GM18909 (cell line): ENCODE results near the gene TCF12.
"Not testable (repeated sequence)": the region's sequence is repeated elsewhere in the genome, so short reads cannot be mapped to it uniquely, and the experiment has no call there.

Source experiments
- ATAC-seq: cut with Tn5 transposase; IDR thresholded peaks from one replicate; pipeline ENCODE4 v1.9.1; 2021; ENCODE audit warnings: mild to moderate bottlenecking; ENCODE audit not compliant: unreplicated experiment, poor library complexity

TCF12 gene

DNA sequence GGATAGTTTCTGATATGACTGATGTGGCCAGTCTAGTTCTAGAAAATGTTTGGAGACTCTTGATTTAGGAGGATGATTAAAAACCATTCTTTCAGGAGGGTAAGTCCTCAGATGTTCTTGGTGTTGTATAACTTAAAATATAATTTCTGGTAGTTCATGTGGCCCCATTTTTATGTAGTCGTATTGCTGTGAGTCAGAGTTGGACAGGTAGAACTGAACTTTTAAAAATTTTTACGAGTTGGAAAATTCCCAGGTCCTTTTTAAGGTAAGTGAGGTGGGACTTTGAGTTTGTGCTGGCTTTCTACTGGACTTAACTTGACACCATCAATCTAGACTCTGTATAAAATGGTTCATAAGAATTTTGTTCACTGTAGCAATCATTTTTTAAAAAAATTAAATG lies 92.3 kb downstream of the TCF12 start:
- ATAC-seq, result no peak

DNA sequence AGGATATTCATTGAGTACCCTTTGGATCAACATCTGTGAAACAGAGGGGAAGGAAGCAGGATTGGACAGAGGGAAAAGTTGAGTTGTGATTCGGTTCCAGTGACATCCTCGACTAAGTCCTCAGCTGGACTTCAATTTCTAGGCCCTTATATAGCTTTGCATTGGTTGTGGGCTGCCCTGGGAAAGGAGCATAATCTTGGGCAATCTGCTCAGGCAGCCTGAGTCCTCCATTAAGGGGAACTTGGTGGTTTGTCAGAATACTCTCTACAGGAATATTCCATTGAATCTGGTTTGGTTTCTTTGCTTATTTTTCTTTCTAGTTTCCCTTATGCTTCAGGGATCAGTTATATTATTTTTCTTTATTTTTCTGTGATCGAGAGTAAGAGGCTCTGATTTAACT lies 94.1 kb downstream of the TCF12 start:
- ATAC-seq, result no peak

DNA sequence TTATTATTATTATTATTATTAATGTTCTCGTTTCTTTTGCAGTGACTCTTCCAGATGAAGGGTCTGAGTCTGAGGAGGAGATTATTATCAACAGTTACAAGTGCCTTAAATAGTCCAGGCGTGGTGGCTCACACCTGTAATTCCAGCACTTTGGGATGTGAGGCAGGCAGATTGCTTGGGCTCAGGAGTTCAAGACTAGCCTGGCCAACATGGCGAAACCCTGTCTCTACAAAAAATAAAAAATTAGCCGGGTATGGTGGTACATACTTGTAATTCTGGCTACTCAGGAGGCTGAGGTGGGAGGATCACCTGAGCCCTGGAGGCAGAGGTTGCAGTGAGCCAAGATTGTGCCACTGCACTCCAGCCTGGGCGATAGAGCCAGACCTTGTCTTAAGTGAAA lies 96.5 kb downstream of the TCF12 start:
- not testable (repeated sequence) for ATAC-seq

DNA sequence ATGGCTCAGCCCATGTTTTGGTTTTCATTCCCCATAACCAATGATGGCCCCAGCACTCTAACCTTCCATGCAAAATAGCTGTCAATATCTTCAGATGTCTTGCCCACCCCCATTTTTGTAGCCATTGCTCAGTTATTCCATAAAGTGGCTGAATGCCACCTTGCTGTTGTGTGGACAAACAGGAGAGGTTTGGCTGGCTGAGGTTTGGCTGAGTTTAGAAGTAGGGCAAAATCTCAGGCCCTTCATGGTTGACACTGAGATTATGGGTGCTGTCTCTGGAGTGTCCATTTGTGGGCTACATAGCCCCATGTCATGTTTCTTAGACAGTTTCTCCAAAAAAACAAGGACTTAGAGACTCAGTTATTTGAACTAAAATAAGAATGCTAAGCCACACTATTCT lies 96.9 kb downstream of the TCF12 start:
- no peak for ATAC-seq

DNA sequence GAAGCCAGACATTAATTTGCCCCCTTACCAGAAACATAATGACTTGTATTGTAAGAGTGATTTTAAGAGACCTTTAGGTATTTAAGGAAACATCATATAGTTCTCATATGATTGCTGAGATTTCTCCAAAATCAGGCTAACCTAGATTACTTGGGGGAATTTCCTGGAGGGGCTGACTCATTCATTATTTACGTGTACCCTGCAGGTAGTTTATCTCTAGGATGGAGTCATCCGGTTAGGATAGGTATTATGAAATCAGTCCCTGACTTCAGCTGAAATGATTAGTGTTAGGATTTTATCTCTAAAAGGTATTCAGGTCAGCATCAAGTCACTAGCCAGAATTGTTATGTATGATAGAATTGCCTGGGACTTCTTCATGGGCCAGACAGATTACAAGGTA lies 97.5 kb downstream of the TCF12 start:
- no peak for ATAC-seq

DNA sequence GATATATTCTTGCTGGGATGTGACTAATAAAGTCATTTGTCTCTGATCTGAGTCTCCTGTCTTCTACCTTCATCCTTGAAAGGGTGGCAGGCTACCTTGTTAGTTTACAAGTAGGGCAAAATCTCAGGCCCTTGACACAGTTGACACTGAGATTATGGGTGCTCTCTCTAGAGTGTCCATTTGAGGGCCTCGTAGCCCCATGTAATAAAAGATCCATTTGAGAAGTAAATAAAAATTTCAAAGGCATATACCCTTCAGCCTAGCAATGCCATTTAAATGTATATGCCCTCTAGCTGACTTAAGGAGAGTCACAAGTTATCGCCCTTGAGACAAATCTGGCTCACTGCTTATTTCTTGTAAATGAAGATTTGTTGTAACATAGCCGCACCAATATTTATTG lies 98.6 kb downstream of the TCF12 start:
- no peak for ATAC-seq

DNA sequence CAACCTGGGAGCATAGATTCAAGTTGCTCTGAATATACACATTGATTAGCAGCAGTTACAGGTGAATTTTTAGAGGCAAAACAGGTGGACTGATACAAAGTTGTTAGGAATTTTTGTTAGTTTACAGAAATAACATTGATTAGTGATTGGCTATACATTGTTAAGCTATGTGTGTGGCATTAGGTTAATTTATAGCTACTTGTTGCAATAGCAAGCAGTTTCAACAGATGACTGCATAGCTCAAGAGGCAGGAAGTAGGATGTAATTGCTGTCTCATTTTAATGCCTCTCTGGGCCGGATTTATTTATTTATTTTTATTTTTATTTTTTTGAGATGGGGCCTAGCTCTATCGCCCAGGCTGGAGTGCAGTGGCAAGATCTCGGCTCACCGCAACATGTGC lies 99.7 kb downstream of the TCF12 start:
- no peak for ATAC-seq

DNA sequence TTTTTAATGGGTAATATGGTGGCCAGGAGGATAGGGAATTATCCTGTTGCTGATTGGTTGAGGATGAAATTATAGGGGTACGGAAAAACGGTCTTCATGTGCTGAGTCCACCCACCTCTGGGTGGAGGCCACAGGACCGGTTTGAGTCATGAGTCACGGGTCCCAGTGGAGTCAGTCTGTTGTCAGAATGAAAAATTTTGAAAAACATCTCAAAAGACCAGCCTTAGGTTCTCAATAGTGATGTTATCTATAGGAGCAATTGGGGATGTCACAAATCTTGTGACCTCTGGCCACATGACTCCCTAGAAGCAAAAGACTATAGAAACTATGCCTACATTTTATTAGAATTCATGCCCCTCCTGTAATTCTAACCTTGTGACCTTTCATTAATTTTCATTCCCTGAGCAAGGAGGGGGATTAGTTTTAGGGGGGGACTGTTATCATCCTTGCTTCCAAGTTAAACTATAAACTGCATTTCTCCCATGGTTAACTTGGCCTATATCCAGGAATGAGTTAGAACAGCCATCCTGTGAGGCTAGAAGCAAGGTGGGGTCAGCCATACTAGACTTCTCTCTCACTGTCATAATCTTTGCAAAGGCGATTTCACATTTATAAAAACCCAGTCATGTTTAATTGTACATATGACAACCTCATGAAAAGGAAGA lies 101.2 kb downstream of the TCF12 start:
- ATAC-seq, result no peak

DNA sequence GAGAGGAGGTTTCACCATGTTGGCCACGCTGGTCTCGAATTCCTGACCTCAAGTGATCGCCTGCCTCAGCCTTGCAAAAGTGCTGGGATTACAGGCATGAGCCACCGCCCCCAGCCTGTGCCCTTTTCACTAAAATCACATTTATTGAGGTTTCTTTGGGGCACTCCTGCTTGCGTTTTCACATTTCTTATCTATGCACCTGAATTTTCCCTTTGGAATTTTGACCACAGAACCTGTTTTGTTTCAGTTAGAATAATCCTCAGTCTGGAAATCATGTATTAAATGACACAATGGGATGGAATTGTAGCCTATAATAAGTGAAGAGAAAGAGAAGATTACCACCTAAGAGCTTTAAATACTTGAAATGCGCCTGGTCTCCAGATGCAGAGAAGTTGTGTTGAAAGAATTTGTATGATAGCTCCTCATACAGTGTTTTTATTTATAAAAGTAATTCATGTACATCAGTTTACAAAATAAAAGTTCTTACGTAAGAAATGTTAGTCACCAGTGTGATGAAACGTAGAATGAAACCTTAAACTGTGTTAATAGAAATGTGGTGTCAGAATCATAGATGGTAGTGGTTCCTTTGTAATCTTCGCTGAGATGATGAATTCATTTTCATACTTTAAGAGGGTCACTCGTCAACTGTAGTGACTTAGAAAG lies 107.0 kb downstream of the TCF12 start:
- ATAC-seq, result no peak

DNA sequence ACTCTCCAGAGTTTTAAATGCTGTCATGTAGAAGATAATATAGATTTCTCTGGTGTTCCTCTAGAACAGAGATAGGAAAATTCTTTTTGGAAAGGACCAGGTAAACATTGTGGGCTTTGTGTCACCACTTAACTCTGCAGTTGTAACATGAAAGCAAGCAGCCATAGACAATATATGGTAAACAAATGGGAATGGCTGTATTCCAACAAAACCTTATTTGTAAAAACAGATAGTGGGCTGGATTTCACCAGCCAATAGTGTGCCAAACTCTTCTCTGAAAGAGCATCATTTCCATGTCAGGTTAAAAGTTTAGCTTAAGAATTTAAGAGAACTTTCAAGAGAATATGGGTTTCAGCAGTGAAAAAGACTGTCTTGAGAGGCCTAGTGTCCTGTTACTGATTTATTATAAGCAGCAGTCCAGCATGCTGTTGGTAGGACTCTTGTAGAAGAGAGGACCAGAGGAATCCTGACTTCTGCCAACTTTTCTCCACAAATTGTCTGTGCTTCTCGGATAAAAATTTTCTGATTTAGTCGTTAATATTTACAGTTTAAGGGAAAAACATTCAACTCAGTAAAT lies 107.7 kb downstream of the TCF12 start:
- no peak for ATAC-seq

DNA sequence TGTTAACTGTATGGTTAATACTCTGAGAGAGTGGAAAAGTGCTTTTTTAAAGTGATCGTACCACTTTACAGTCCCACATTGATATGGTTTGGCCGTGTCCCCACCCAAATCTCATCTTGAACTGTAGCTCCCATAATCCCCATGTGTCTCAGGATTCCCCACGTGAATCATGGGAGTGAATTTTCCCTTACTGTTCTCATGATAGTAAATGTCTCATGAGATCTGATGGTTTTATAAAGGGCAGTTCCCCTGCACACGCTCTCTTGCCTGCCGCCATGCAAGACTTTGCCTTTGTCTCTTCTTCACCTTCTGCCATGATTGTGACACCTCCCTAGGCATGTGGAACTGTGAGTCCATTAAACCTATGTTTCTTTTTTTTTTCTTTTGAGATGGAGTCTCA lies 109.2 kb downstream of the TCF12 start:
- no peak for ATAC-seq

DNA sequence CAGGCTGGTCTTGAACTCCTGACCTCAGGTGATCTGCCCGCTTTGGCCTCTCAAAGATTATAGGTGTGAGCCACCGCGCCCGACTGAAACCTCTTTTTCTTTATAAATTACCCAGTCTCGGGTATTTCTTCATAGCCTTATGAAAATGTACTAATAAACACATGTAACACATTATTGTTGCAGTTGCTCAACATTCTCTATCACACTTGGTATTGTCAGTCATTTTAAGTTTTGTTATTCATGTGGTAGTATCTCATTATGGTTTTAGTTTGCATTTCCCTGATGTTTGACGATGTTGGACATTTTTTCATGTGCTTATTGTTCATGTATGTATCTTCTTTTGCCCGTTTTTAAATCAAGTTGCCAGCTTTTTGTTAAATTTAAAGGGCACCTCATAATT lies 109.7 kb downstream of the TCF12 start:
- no peak for ATAC-seq

DNA sequence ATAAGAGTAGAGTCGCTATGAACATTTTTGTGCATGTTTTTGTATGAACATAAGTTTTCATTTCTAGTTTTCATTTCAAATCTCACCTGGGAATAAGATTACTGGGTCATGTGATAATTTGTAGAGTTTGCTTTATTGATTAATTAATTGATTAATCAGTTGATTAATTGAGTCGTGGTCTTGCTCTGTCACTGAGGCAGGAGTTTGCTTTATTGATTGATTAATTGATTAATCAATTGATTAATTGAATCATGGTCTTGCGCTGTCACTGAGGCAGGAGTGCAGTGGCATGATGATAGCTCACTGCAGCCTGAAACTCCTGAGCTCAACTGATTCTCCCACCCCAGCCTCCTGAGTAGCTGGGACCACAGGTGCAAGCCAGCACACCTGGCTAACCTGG lies 111.6 kb downstream of the TCF12 start:
- no peak for ATAC-seq

DNA sequence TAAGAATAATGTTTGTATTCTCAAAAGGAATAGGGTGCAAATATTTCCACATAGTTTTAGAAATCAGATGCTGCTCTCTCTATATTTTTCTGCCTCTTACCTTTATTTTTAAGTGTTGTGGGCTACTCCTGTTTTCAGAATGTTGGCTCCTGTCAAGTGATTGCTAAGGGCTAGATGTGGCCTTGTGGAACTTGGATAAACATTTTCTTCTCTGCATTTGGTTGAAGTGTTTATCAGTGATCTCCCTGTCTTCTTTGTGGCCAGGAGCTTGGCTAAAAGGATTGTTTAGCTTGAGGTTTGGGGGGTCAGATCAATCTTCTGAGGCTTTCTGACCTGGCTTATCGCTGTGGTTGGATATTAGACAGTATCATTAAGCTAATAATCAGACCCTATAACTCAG lies 112.6 kb downstream of the TCF12 start:
- ATAC-seq, result no peak

DNA sequence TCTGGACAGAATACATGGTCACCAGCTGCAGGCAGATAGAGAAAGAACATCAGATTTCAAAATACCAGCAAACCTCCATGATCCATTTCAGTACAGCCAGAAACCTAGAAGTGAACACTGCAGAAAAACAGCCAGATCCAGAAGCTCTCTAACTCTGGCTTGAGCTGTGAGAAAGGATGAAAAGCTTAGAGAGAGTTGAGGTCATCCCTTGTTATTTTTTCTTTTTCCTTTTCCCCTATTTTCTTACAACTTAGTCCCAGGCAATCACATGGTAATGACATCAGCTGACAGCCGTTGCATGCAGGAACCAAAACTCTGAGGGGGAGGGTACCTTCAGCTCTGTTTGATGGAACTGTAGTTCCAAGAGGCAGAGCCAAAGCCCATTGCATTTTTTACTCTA lies 113.2 kb downstream of the TCF12 start:
- no peak for ATAC-seq

DNA sequence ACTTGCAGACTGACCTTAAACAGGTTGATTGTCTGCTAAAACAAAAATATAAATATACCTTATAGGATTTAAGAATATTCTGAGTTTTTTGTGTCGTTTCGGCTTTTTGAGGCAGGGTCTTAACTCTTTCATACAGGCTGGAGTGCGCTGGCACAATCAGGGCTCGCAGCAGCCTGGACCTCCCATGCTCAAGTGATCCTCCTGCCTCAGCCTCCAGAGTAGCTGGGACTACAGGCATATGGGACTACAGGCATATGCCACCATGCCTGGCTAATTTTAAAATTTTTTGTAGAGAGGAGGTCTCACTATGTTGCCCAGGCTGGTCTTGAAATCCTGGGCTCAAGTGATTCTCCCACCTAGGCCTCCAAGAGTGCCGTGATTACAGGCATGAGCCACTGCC lies 113.9 kb downstream of the TCF12 start:
- no peak for ATAC-seq

DNA sequence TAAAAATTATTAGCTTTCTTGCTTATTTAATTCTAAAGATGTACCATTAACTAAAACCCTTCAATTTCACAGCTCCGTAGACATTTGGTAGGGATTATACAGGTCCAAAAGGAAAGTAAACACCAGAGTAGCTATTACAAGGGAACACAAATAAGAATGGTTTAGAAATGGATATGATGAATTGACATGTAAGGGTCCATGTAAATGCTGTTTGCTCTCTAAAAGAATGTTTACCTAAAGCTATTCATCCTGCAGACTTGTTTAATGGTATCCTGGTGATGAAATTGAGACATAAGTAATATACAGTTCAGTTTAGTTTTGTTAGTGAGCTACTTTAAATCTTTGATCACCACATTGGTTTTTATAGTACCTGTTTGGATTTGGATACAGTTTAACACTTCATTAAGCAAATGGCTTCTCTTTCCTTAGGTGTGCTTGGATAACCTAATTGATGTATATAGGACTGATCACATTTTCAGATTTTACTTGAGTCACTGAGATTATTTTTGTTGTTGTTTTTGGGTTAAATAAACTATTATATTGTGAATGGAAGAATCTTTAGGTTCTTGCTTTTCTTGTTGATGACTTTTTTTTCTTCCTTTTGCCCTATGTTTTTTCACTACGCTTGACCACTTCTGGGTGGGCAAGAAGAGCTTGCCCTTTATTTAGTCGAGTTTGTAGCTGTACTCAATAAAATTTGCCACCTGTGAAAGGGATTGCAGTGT lies 115.4 kb downstream of the TCF12 start:
- ATAC-seq, result no peak

DNA sequence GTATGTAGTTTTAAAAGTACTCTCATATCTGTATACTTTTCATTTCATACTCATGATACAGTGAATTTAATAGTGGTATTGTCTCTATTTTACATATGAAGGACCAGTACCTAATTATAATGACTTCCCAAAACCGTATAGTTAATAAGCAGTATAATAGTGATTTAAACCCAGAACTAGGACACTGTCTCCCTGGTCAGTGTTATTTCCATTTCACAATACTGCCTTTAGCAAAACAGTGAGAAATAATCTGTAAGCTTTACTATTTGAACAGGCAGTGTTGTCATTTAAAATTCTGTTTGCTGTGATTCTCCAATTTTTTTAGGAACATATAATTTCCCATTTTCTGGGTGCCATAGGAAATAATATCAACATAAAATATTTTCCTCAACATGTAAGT lies 116.2 kb downstream of the TCF12 start:
- ATAC-seq, result no peak

DNA sequence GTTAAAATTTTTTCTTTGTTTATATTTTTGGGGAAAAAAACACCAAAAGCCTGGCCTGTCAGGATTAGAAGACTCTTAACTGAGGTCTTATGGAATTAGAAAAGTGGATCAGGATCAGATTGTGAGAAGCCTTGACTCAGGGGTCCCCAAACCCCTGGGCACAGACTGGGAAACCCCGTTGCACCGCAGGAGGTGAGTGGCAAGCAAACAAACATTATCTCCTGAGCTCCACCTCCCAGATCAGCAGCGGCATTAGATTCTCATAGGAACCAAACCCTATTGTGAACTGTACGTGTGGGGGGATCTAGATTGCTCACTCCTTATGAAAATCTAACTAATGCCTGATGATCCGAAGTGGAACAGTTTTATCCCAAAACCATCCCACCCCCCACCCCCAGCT lies 117.2 kb downstream of the TCF12 start:
- ATAC-seq, result no peak

DNA sequence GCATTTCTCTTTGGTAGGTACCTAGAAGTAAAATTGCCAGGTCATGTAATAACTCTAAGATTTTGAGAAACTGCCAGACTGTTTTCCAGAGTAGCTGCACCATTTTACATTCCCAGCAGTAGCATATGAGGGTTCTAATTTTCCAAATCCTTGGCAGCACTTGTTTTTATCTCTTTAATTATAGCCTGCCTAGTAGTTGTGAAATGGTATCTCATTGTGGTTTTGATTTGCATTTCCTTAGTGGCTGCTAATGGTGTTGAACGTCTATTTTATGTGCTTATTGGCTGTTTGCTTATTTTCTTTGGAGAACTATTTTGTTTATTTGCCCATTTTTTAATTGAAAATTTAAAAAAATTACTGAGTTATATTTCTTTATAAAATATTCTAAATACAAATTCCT lies 117.9 kb downstream of the TCF12 start:
- no peak for ATAC-seq

DNA sequence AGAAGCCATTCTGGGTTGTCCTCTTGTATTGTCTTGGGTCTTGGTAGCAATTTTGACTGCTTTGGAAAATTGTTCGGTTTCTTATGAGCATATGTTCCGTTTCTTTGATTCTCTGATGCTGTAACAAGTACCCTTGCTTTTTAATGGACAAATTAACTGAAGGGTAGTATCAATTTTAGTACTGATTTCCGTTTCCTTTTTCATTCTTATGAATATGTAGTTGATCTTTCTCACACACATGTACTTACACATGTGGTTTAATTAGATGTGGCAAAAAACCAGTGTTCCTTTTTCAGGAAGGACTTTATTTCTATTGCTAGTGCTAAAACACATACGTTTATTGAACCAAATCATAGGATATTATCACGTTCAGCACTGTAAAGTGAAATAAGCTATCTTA lies 119.1 kb downstream of the TCF12 start:
- ATAC-seq, result no peak
